H7 (cell line): ENCODE data around the gene PDPK1. TPM values are rescaled to one million over a fixed set of nuclear protein-coding genes. Genes with fewer than 3 reads are reported as not detected.
"Not testable (repeated sequence)": the region's sequence is repeated elsewhere in the genome, so short reads cannot be mapped to it uniquely, and the experiment has no call there.

Experiments used
- DNase-seq: peaks from one replicate; pipeline ENCODE4 v3.0.0; 2012
- H3K27me3 ChIP-seq: 2 replicates; pipeline ENCODE4 v1.6.0; 2011; ENCODE audit warnings: mild to moderate bottlenecking, low read length; ENCODE audit not compliant: control insufficient read depth, insufficient read depth
- H3K36me3 ChIP-seq: replicated peaks from 2 replicates; pipeline ENCODE4 v1.5.1; 2011; ENCODE audit warnings: low read length; ENCODE audit not compliant: control insufficient read depth, insufficient read depth
- H3K4me3 ChIP-seq: 2 replicates; pipeline ENCODE4 v1.5.1; 2011; ENCODE audit warnings: low read depth, mild to moderate bottlenecking, control low read depth, low read length, moderate library complexity; ENCODE audit not compliant: insufficient read depth
- total RNA-seq: library from RNA; depleted of rRNA; stranded (reverse); fragments of >200 nt; shearing (Covaris generic); gene quantifications from 2 replicates; pipeline ENCODE4 v1.2.3, GENCODE V29; 2014

PDPK1 gene
- total RNA-seq, 1 experiment from 2014 or later = 11.4 TPM

DNA sequence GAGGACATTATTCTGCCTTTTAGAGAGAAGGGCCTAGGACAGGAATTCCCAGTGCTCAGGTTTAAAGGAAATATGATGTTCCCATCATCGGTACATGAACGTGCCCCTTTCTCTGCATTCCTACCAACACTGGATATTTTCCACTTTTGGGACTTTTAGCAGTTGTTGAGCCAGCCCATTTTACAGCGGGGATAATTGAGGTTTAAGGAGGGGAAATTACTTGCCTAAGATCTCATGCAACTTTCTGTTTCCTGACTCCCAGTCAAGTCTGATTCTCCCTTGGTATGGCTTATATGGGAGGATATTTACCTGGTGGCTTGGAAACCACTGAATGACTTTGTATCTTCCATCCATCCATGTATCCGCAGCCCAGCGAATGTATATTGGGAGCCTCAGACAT is 3.5 kb upstream of the PDPK1 start:
- not testable (repeated sequence) for H3K4me3 ChIP-seq, DNase-seq, H3K27me3 ChIP-seq, H3K36me3 ChIP-seq

DNA sequence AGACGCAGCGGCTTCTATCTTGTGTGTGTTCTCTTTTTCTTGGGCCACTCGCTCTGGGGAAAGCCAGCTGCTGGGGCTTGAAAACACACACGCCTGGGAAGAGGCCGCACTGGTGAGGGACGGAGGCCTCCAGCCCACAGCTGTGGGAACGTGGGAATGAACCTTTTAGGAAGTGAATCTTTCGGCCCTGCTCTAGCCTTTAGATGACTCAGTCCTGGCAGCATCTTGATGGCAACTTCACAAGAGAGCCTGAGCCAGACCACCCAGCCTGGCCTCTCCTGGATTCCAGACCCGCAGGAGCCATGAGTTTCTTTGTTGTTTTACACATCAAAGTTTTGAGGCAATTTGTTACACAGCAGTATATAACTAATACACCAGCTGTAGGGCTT is 2.2 kb upstream of the PDPK1 start:
- Histone ChIP-seq H3K36me3 (no peaks in the 10 kb centered on the region), H3K4me3 (no peak overlapping the region), H3K27me3 (no peaks in the 10 kb centered on the region)
- no peak for DNase-seq

GRCh38 chr16:2539192-2539844 is 1.5 kb downstream of the PDPK1 start:
- not testable (repeated sequence) for H3K4me3 ChIP-seq, H3K36me3 ChIP-seq, DNase-seq, H3K27me3 ChIP-seq

- DNase-seq, H3K36me3 ChIP-seq, H3K4me3 ChIP-seq, H3K27me3 ChIP-seq: not testable (repeated sequence)
These were observed 2.1 kb downstream of the PDPK1 start for GRCh38 chr16:2539845-2540458.

DNA sequence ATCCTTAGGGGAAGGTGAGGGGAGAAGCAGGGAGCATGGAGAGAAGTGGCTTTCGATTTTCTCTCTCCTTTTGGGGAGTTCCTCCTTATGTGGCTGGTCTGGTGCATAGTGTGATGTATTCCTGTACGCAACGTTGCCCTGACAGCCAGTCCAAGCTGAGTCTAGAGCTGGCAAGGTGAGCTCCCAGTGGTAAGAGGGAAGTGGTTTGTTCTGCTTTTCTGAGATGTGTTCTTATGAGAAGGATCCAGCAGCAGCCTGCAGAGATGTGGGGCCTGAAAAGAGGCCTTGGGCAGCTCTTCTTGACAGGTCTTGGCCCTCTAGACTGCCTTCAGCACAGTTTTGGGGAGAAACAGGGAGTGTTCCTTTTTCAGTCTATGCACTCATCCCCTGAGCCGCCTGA is 3.1 kb downstream of the PDPK1 start:
- DNase-seq, H3K4me3 ChIP-seq, H3K36me3 ChIP-seq, H3K27me3 ChIP-seq: not testable (repeated sequence)

- DNase-seq, H3K27me3 ChIP-seq, H3K4me3 ChIP-seq, H3K36me3 ChIP-seq: not testable (repeated sequence)
These were observed 3.6 kb downstream of the PDPK1 start for GRCh38 chr16:2541409-2541808.

DNA sequence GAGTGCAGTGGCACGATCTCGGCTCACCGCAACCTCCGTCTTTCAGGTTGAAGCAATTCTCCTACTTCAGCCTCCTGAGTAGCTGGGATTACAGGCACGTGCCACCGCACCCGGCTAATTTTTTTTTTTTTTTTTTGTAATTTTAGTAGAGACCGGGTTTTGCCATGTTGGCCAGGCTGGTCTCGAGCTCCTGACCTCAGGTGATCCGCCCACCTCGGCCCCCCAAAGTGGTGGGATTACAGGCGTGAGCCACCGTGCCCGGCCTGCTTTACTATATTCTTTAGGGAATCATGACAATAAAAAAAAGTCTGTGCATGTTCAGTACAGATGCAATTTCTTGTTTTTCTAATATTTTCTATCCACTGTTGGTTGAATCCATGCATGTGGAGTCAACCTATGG is 6.0 kb downstream of the PDPK1 start:
- H3K36me3 ChIP-seq, H3K27me3 ChIP-seq, DNase-seq, H3K4me3 ChIP-seq: not testable (repeated sequence)

DNA sequence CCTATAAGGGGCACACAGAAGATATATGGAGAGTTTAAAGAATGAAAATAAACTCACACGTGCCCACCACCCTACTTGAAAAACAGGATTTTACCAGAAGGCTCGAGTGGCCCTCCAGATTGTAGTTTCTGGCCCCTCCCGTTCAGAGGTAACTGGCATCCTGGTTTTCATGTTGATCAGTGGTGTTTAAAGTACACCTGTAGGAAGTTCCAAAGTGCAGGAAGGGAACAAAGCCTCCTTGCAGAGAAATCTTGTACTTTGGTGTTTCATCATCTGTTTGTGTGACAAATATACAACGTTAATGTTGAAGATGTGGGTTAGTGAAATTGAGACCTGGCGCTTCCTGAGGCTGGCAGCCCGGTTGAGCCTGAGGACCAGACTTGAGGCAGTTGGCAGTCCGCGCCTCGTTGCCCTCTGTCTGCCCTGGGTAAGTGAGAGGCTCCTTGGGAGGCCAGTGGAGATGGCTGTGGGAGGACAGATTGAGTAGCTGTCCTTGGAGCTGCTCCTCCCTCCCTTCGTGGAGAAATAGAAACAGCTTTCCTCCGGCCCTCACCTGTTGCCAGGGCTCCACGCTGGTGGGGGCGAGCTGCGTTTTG is 12.6 kb downstream of the PDPK1 start:
- H3K36me3 ChIP-seq, DNase-seq, H3K27me3 ChIP-seq, H3K4me3 ChIP-seq: not testable (repeated sequence)

DNA sequence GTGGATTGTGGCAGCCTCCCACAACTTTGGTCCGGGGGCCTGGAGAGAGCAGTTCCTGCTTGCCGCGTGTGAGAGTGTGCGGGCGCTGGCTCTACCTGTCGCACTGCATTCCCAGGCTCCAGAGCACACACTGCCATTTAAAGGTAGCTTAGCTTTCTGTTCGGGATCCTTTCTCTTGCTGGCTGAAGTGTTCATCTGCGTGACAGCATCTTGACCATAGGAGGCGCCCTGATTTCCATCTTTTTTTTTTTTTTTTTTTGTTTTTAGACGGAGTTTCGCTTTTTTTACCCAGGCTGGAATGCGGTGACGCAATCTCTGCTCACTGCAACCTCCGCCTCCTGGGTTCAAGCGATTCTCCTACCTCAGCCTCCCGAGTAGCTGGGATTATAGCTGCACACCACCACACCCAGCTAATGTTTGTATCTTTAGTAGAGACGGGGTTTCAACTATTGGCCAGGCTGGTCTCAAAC is 13.6 kb downstream of the PDPK1 start:
- H3K4me3 ChIP-seq, H3K36me3 ChIP-seq, H3K27me3 ChIP-seq, DNase-seq: not testable (repeated sequence)

- H3K27me3 ChIP-seq, H3K4me3 ChIP-seq, H3K36me3 ChIP-seq, DNase-seq: not testable (repeated sequence)
These were observed 17.0 kb downstream of the PDPK1 start for GRCh38 chr16:2554709-2555425.

GRCh38 chr16:2557150-2557549 is 19.3 kb downstream of the PDPK1 start:
- not testable (repeated sequence) for H3K4me3 ChIP-seq, H3K36me3 ChIP-seq, DNase-seq, H3K27me3 ChIP-seq

- not testable (repeated sequence) for H3K36me3 ChIP-seq, DNase-seq, H3K27me3 ChIP-seq, H3K4me3 ChIP-seq
These were observed 22.4 kb downstream of the PDPK1 start for GRCh38 chr16:2560131-2560797.

- not testable (repeated sequence) for H3K4me3 ChIP-seq, DNase-seq, H3K27me3 ChIP-seq, H3K36me3 ChIP-seq
These were observed 22.9 kb downstream of the PDPK1 start for GRCh38 chr16:2560798-2561133.

GRCh38 chr16:2567506-2567905 is 29.7 kb downstream of the PDPK1 start:
- DNase-seq, H3K27me3 ChIP-seq, H3K36me3 ChIP-seq, H3K4me3 ChIP-seq: not testable (repeated sequence)
